ENCODE data around the gene ME2.

GRCh38 chr18:50869150-50869549 is 9.8 kb upstream of the ME2 start:
- TF ChIP-seq CTCF (IDR thresholded peaks at IDR 0.05) (no peak), POLR2A (IDR thresholded peaks at IDR 0.05) (no peak)

Measured in body of pancreas (tissue), 4 donors.